CD4-positive, alpha-beta T cell (primary cell): ENCODE results near the gene HBG2. TPM values are rescaled to one million over a fixed set of nuclear protein-coding genes. Genes with fewer than 3 reads are reported as not detected.

Experiments used
- ATAC-seq: fragments of 200-7000 bp; cut with Tn5 transposase; one replicate; pipeline ENCODE4 v1.10.0; 2022; ENCODE audit warnings: mild to moderate bottlenecking; ENCODE audit not compliant: poor library complexity
- CTCF ChIA-PET: fragments of 350-600 bp; sonication (Branson Sonifier 250); formaldehyde crosslinking; loops from one replicate; lab custom pipeline; 2021; ENCODE audit warnings: antibody characterized with exemption, inconsistent platforms; lab: Charles Lee
- POLR2A ChIA-PET: fragments of 350-600 bp; sonication (Branson Sonifier 250); formaldehyde crosslinking; loops from one replicate; lab custom pipeline; 2021; ENCODE audit warnings: antibody characterized with exemption, inconsistent platforms; lab: Charles Lee
- DNase-seq, 14 experiments: peaks; one replicate each; pipeline ENCODE4 v3.0.0-alpha.2; 2013 to 2020; ENCODE audit warnings: mixed read lengths in 2 of 14
- H3K27ac ChIP-seq, 2 donors: one replicate each; pipeline versions ENCODE4 v1.5.1 to v1.7.0; 2013; ENCODE audit warnings: low read length in 2 of 2, low read depth in 1 of 2, mild to moderate bottlenecking in 1 of 2
- H3K27me3 ChIP-seq, 2 experiments: 1 replicate in 1 of 2; 2 replicates in 1 of 2; pipeline versions ENCODE4 v1.6.1 to v1.7.0; 2013; ENCODE audit warnings: low read length in 2 of 2, control low read depth in 1 of 2, mild to moderate bottlenecking in 1 of 2, moderate library complexity in 1 of 2; ENCODE audit not compliant: insufficient read depth in 2 of 2, control insufficient read depth in 1 of 2
- H3K36me3 ChIP-seq: one replicate; pipeline ENCODE4 v1.6.1; 2013; ENCODE audit warnings: low read length, control low read depth; ENCODE audit not compliant: insufficient read depth
- H3K4me1 ChIP-seq: one replicate; pipeline ENCODE4 v1.6.1; 2013; ENCODE audit warnings: low read length, control low read depth; ENCODE audit not compliant: insufficient read depth
- H3K4me3 ChIP-seq: one replicate; pipeline ENCODE4 v1.5.1; 2013; ENCODE audit warnings: mild to moderate bottlenecking, low read length, moderate library complexity
- H3K9me3 ChIP-seq, 2 experiments: 1 replicate in 1 of 2; 2 replicates in 1 of 2; pipeline versions ENCODE4 v1.6.1 to v1.7.0; 2013; ENCODE audit warnings: low read length in 2 of 2, mild to moderate bottlenecking in 2 of 2, control low read depth in 1 of 2, moderate library complexity in 1 of 2; ENCODE audit not compliant: control insufficient read depth in 1 of 2, insufficient read depth in 1 of 2
- H3K27ac Mint-ChIP-seq: one replicate; pipeline ENCODE4 v1.8.0; 2020; ENCODE audit warnings: mixed read lengths
- H3K27me3 Mint-ChIP-seq: one replicate; pipeline ENCODE4 v1.8.0; 2021; ENCODE audit warnings: mixed read lengths
- H3K36me3 Mint-ChIP-seq: one replicate; pipeline ENCODE4 v1.8.0; 2021; ENCODE audit warnings: low read depth, mixed read lengths
- H3K4me1 Mint-ChIP-seq: one replicate; pipeline ENCODE4 v1.8.0; 2021; ENCODE audit warnings: low read depth, mixed read lengths
- H3K4me3 Mint-ChIP-seq: one replicate; pipeline ENCODE4 v1.8.0; 2020; ENCODE audit warnings: mild to moderate bottlenecking, mixed read lengths
- H3K9me3 Mint-ChIP-seq: one replicate; pipeline ENCODE4 v1.8.0; 2020; ENCODE audit warnings: mixed read lengths
- intact Hi-C, 2 experiments: fragments of 100-400 bp; cut with DNase I in 1 of 2; cut with micrococcal nuclease in 1 of 2; formaldehyde crosslinking; loops; one replicate each; pipeline versions ENCODE4 v1.15.1 to v1.9.0; 2023 to 2025; cut with DNase I, micrococcal nuclease
- total RNA-seq, 174 experiments: library from RNA in 2 of 174; stranded (reverse) in 2 of 174; gene quantifications; one replicate each; pipeline ENCODE4 v1.2.3 and lab custom pipeline; 2021 to 2026
- TF ChIP-seq, protein P1 (sequence below): fragments of 200-600 bp; IDR thresholded peaks from one replicate; pipeline ENCODE4 v1.8.0; 2022; ENCODE audit warnings: antibody characterized with exemption, mild to moderate bottlenecking

Gene HBG2
- total RNA-seq, 2 experiments from 2014 or later = not detected

GRCh38 chr11:5288906-5289550 is 34.4 kb upstream of the HBG2 start:
- DNase-seq (no peak), ATAC-seq (no peak)
- Mint-ChIP-seq H3K4me3 (no peak overlapping the region), H3K27ac (no peak overlapping the region), H3K27me3 (no peaks in the 10 kb centered on the region), H3K4me1 (no peaks in the 10 kb centered on the region), H3K36me3 (no peaks in the 10 kb centered on the region), H3K9me3 (no peaks in the 10 kb centered on the region)
- TF ChIP-seq, protein P1, sequence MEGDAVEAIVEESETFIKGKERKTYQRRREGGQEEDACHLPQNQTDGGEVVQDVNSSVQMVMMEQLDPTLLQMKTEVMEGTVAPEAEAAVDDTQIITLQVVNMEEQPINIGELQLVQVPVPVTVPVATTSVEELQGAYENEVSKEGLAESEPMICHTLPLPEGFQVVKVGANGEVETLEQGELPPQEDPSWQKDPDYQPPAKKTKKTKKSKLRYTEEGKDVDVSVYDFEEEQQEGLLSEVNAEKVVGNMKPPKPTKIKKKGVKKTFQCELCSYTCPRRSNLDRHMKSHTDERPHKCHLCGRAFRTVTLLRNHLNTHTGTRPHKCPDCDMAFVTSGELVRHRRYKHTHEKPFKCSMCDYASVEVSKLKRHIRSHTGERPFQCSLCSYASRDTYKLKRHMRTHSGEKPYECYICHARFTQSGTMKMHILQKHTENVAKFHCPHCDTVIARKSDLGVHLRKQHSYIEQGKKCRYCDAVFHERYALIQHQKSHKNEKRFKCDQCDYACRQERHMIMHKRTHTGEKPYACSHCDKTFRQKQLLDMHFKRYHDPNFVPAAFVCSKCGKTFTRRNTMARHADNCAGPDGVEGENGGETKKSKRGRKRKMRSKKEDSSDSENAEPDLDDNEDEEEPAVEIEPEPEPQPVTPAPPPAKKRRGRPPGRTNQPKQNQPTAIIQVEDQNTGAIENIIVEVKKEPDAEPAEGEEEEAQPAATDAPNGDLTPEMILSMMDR = no peak
- Histone ChIP-seq H3K36me3 (no peaks in the 10 kb centered on the region), H3K27me3 (no peaks in the 10 kb centered on the region), H3K4me1 (no peaks in the 10 kb centered on the region), H3K9me3 (no peaks in the 10 kb centered on the region), H3K27ac (no peak overlapping the region), H3K4me3 (no peak overlapping the region)
- intact Hi-C loops = no loop called here
- ChIA-PET CTCF (no interaction called here), POLR2A (no interaction called here)

DNA sequence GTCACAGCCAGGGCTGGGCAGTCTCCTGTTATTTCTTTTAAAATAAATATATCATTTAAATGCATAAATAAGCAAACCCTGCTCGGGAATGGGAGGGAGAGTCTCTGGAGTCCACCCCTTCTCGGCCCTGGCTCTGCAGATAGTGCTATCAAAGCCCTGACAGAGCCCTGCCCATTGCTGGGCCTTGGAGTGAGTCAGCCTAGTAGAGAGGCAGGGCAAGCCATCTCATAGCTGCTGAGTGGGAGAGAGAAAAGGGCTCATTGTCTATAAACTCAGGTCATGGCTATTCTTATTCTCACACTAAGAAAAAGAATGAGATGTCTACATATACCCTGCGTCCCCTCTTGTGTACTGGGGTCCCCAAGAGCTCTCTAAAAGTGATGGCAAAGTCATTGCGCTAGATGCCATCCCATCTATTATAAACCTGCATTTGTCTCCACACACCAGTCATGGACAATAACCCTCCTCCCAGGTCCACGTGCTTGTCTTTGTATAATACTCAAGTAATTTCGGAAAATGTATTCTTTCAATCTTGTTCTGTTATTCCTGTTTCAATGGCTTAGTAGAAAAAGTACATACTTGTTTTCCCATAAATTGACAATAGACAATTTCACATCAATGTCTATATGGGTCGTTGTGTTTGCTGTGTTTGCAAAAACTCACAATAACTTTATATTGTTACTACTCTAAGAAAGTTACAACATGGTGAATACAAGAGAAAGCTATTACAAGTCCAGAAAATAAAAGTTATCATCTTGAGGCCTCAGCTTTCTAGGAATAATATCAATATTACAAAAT is 33.7 kb upstream of the HBG2 start:
- Mint-ChIP-seq H3K4me1 (no peaks in the 10 kb centered on the region), H3K4me3 (no peak overlapping the region), H3K27me3 (no peaks in the 10 kb centered on the region), H3K36me3 (no peaks in the 10 kb centered on the region), H3K27ac (no peak overlapping the region), H3K9me3 (no peaks in the 10 kb centered on the region)
- ChIA-PET POLR2A (no interaction called here), CTCF (no interaction called here)
- TF ChIP-seq, protein P1 = no peak
- no peak overlapping the region for H3K27ac ChIP-seq
- DNase-seq = no peak
- H3K36me3 ChIP-seq = no peaks in the 10 kb centered on the region
- no peaks in the 10 kb centered on the region for H3K9me3 ChIP-seq
- ATAC-seq = no peak
- no peaks in the 10 kb centered on the region for H3K27me3 ChIP-seq
- H3K4me1 ChIP-seq = no peaks in the 10 kb centered on the region
- no peak overlapping the region for H3K4me3 ChIP-seq
- intact Hi-C loops = no loop called here

DNA sequence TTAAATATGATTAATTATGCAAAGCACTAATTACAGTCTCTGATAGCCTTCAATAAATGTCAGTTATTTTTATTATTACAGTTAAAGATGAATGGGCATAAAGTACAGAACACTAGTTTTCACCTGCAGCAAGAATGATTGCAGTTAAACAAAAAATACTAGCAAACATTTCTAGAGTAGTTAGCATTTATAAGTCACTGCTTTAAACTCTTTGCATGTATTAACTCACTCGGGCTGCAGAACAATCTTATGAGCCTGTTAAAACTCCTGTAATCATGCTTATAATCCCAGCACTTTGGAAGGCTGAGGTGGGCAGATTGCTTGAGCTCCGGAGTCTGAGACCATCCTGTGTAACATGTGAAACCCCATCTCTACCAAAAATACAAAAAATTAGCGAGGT is 32.3 kb upstream of the HBG2 start:
- intact Hi-C loops = no loop called here

More for the DNA sequence above, 32.3 kb upstream of the HBG2 start:
- CTCF ChIA-PET = no interaction called here
- POLR2A ChIA-PET = no interaction called here
- Histone ChIP-seq H3K9me3 (no peaks in the 10 kb centered on the region), H3K36me3 (no peaks in the 10 kb centered on the region), H3K4me3 (no peak overlapping the region), H3K27me3 (no peaks in the 10 kb centered on the region), H3K27ac (no peak overlapping the region), H3K4me1 (no peaks in the 10 kb centered on the region)
- H3K27me3 Mint-ChIP-seq = no peaks in the 10 kb centered on the region
- no peaks in the 10 kb centered on the region for H3K9me3 Mint-ChIP-seq
- H3K4me1 Mint-ChIP-seq = no peaks in the 10 kb centered on the region
- no peak overlapping the region for H3K27ac Mint-ChIP-seq
- H3K4me3 Mint-ChIP-seq = no peak overlapping the region
- H3K36me3 Mint-ChIP-seq = no peaks in the 10 kb centered on the region
- ATAC-seq (no peak), DNase-seq (no peak)
- TF ChIP-seq, protein P1 = no peak
